ENCODE data around the gene CNTNAP2. TPM values are rescaled to one million over a fixed set of nuclear protein-coding genes. Genes with fewer than 3 reads are reported as not detected.
A peak's percentile ranks its signal among the peaks of the same experiment; 100 is the strongest.

Gene CNTNAP2
- 1.9 TPM for total RNA-seq

GRCh38 chr7:146116521-146117222, at the start of gene CNTNAP2:
TSS of gene CNTNAP2 (plus strand) at chr7:146116801. CDS start at chr7:146116877, 76 bp downstream.
- DNase-seq = peak; percentile 4

- no peak for DNase-seq
Measured at GRCh38 chr7:146067880-146068279, 48.7 kb upstream of the CNTNAP2 start.

GRCh38 chr7:146074195-146074765, 42.3 kb upstream of the CNTNAP2 start:
- no peak for DNase-seq

DNA sequence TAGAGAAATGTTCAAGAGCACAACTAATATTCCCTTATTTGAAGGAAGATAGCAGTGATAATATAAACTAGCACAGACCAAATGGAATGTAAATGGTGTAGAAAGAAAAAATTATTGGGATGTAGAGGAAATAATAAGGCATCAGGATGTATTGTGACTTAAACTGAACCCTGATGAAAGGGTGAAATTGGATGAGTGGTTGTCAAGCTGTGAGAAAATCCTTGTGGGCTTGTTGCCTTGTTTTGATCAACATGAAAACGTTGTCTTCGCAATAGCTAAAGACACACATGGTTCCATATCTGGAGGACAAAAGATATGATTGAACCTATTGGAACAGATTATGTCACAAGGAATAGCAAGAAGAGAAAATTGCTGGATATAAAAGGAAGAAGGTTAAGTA, 40.3 kb upstream of the CNTNAP2 start:
- no peak for DNase-seq

DNA sequence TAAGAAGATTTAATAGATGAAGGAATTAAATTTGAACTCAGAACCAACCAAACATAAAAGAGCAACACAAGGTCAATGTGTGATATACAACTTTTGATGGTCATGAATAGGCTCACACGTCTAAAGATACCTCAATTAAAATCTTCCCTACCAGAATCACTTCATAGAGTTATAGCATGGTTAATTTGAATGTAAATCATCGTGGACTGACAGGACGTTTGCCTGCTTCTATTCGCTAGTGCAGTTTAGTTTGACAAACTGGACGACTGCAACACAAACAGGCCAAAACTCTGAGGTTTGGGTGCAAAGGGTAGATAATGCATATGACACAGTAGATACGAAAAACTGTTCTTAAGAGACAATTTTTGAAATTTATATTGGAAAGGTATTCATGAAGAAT, 32.5 kb upstream of the CNTNAP2 start:
- DNase-seq = no peak

GRCh38 chr7:146090023-146090645, 26.5 kb upstream of the CNTNAP2 start:
- DNase-seq = peak; percentile 16

DNA sequence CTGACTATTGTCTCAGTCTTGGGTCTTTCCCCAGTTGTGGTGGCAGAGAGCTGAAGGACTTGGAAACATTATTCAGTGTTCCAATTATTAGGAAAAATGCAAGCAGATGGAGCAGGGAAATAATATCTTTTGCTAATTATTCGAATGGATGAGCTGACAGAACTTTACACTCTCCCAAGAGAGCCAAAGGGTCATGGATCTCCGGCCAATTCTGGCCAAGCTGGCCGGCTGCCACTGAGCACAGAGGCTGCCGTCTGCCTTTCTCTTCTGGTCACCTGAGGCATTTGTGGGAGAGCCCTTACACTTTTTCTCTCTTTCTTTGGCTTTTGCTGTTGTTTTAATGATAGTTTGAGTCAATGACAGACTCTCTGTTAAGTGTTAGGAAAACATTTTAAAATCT, 22.2 kb upstream of the CNTNAP2 start:
- no peak for DNase-seq

DNA sequence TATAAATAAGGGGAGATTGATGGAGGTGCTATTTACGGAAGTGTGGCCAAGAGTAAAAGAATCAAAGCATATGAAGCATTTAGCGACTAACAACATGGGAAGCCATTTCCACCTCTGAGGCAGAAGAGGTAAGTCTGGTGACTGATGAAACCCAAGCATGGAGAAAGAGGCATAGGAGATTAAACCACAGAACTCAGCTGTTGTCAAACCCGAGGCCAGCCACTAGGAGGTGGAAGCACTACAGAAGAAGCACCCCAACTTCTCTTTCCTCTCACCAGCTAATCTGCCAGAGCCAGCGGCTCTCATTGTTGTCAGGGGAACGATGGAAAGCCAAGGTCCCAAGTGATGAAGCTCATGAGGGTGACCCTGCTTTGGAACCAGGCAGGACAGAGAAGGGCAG, 19.6 kb upstream of the CNTNAP2 start:
- DNase-seq = no peak

DNA sequence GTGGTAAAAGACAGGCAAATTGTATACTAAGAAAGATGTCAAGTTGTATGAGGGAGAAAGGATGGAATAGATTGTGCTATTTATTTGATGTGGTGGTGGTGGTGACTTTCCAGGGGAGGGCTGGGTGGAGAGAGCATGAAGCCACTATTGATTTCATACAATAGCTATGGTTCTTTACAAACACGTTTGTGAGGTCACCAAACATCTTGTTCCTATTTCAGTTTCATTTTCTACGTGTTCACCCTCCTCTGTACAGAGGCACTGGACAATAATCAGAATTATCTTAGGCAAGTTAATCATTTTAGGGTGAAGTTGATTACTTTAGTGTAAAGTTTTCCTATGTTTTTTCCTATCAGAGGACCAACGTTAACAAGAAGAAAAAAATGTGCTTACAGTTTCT, 10.3 kb upstream of the CNTNAP2 start:
- no peak for DNase-seq

DNA sequence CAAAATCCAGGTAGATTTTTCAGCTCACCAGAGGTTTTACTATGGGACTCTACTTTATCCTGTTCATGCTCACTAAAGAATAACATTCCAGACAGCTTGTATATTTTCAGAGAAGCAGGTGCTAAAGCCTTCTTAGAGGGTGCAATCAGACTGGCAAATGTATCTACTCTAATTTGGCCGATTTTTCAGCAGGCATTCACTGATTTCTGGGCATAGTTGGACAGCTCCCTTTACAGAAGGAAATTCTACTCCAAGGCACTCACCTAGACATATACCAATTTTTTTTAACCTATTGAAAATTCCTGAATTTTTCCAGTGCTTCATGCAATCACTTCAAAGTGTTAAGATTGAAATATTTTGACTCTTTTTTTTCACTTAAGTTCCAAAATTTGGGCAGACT, 3.8 kb upstream of the CNTNAP2 start:
- DNase-seq = no peak

GRCh38 chr7:146115548-146115850, 1.1 kb upstream of the CNTNAP2 start:
- DNase-seq = no peak

GRCh38 chr7:146115851-146116520, 615 bp upstream of the CNTNAP2 start:
- DNase-seq = peak; percentile 58

- DNase-seq = no peak
Measured at GRCh38 chr7:146117576-146117975, 975 bp downstream of the CNTNAP2 start.

DNA sequence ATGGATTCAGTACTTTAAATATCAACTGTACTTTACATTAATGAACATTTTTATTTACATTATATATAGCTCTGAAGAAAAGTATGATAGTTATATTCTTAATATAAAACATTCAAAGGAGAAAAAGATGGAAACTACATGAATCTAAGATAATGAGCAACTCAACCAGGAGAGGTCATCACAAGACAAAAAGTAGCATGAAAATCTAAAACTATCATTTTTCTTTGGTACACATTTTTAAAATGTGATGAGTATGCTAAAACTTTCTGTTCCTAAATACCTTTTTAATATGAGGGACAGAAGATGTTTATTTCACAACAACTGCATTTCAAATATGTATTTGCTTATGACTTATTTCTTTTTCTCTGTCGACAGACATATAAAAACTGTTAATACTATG, 2.4 kb downstream of the CNTNAP2 start:
- DNase-seq = no peak

DNA sequence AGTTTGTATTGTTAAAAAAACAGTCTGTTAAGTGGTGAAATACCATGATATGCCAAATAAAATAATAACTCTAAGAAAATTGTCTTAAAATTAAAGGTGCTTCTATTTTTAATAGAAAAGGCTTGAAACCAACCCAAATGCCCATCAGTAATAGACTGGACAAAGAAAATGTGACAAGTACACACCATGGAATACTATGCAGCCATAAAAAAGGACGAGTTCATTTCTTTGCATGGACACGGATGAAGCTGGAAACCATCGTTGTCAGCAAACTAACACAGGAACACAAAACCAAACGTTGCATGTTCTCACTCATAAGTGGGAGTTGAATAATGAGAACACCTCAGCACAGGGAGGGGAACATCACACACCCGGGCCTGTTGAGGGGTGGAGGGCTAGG, 7.1 kb downstream of the CNTNAP2 start:
- DNase-seq = no peak

DNA sequence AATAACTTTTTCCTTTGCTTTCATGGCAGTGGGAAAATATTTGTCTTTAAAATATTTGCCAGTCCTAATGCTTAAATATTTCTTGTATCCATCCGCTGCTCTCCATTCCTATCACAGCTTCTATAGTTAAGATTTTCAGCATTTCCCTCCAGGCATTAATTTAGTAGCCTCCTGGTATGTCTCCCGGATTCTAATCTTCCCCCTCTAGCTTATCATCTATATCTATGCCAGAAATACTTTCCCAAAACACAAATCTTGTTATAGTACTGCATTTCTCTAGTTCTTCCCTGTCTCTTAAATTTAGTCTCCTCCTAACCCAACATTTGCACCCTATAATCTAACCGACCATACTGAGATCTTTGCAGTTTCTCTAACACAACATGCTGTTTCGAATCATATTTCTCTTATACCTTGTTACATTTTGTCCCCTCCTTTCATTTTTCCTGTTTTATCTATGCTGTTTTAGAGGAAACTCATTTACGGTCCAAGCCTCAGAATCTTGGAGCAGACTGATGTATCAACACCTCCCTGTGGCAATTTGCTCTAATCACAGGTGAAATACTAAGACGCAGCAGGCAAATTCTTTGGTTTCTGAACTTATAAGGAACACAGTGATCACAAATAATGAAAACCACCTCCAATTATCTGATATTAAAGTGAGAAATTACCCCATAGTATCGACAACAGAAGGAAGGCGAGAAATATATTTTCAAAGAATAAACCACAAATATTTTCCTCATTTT, 10.3 kb downstream of the CNTNAP2 start:
- no peak for DNase-seq

- no peak for DNase-seq
Measured at GRCh38 chr7:146129296-146129695, 12.7 kb downstream of the CNTNAP2 start.

- DNase-seq = no peak
Measured at GRCh38 chr7:146129997-146130396, 13.4 kb downstream of the CNTNAP2 start.

- DNase-seq = no peak
Measured at GRCh38 chr7:146131701-146132100, 15.1 kb downstream of the CNTNAP2 start.

DNA sequence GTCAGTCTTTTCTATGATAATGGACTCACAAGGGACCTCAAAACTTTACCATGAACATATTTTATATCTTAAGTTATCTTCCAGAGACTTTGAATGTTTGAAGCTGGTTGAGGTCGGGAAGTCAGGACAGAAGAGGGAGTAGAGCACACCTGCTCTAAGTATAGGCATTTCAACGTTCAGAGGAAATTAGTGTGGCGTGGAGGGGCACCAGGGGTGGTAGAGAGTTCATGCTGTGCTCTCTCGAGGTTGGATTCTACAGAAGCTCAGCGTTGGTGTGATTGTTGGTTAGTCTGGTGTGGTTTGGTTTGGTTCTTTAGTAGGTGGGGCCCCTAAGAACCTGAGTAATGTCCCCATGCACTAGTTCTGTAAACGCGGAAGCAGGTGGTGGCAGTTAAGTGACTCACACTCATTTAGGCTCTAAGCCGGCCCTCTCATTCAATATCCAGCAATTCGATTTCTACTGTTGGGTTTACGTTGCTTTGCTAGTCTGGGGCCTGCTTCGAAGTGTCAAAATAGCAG, 19.8 kb downstream of the CNTNAP2 start:
- DNase-seq = no peak

- no peak for DNase-seq
Measured at GRCh38 chr7:146138926-146139325, 22.3 kb downstream of the CNTNAP2 start.

DNA sequence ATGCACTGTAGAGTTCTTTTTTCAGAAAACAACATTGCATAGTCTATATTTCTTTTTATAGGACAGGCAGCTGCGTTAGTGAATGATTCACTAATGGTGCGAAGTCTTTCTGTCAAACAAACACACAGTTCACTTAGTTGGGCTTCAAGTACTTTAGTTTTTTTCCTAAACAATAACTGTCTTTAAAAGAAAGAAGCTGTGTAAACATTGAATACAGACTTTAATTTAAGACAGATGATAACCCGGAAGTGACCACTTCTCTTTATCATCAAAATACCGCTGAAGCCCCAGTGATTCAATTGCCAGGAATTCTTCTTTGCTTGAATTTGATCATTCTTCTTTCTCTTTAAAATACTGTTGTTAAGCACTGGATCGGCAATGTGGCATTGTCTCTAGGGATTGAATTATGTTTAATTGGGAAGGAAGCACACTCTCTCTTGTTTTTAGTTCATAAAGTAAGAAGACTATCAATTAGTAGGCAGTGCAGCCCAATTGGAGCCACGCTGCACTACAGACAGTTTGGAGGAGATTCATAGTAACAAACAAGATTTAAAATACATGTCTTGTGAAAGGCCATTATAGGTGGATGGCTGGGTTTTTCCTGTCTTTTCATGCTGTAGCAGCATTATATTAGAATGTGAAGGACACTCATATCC, 30.4 kb downstream of the CNTNAP2 start:
- DNase-seq = peak; percentile 24

All from skin of body (tissue), 2 donors.